ENCODE measurements around the gene POLR1E.
"Not testable (repeated sequence)": the region's sequence is repeated elsewhere in the genome, so short reads cannot be mapped to it uniquely, and the experiment has no call there.

Gene POLR1E

DNA sequence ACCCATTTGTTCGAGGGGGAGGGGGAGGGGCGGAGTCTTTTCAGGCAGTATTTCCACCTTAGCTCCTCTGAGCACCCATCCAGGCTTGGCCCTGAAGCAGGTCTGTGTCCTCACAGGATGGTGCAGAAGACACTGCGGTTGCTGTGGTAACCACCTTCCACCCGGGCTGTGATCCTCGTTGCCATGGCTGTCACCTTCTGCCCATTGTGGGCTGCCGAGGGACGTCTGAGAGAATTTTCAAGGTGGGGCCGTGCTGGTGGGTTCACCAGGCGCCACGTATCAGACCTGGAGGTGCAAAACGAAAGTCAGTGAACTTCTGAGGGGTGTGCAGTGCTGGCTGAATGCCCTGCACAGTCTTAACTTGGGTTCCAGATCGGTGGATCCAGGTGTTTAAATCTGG lies 26.7 kb downstream of the POLR1E start:
- no peak for TF ChIP-seq EZH2phosphoT487 (IDR thresholded peaks at IDR 0.05; ENCODE audit: low read depth)
- TF ChIP-seq, protein P1, sequence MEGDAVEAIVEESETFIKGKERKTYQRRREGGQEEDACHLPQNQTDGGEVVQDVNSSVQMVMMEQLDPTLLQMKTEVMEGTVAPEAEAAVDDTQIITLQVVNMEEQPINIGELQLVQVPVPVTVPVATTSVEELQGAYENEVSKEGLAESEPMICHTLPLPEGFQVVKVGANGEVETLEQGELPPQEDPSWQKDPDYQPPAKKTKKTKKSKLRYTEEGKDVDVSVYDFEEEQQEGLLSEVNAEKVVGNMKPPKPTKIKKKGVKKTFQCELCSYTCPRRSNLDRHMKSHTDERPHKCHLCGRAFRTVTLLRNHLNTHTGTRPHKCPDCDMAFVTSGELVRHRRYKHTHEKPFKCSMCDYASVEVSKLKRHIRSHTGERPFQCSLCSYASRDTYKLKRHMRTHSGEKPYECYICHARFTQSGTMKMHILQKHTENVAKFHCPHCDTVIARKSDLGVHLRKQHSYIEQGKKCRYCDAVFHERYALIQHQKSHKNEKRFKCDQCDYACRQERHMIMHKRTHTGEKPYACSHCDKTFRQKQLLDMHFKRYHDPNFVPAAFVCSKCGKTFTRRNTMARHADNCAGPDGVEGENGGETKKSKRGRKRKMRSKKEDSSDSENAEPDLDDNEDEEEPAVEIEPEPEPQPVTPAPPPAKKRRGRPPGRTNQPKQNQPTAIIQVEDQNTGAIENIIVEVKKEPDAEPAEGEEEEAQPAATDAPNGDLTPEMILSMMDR (IDR thresholded peaks at IDR 0.05; ENCODE audit: low read depth, low read length): no peak
- no peak overlapping the region for H3K4me3 ChIP-seq (ENCODE audit: low read length)
- H3K4me1 ChIP-seq (ENCODE audit: low read length): no peaks in the 10 kb centered on the region
- no peaks in the 10 kb centered on the region for H3K27me3 ChIP-seq (ENCODE audit: low read depth, low read length)
- H3K9ac ChIP-seq (ENCODE audit: low read length): no peak overlapping the region
- no peak overlapping the region for H2AFZ ChIP-seq (ENCODE audit: low read depth, low read length)
- peaks cover 11% of the 10 kb centered on the region for H3K36me3 ChIP-seq (replicated peaks; ENCODE audit: low read depth, low read length)
- H3K79me2 ChIP-seq (ENCODE audit: low read length): no peaks in the 10 kb centered on the region
- no peak overlapping the region for H3K4me2 ChIP-seq (ENCODE audit: low read length)
- no peak overlapping the region for H3K27ac ChIP-seq (ENCODE audit: low read length)
- no peaks in the 10 kb centered on the region for H3K9me3 ChIP-seq (ENCODE audit: insufficient read depth, low read length)
- no peaks in the 10 kb centered on the region for H4K20me1 ChIP-seq (ENCODE audit: insufficient read depth, low read length)

DNA sequence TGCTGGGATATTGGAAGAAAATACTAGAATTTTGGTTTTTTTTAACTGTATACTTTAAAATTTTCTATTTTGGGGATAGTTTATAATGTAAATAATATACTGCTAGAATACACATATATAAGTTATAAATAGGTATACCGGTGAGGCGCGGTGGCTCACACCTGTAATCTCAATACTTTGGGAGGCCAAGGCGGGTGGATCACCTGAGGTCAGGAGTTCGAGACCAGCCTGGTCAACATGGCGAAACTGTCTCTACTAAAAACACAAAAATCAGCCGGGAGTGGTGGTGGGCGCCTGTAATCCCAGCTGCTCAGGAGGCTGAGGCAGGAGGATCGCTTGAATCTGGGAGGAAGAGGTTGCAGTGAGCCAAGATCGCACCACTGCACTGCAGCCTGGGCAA lies 28.7 kb downstream of the POLR1E start:
- H3K9ac ChIP-seq (ENCODE audit: low read length); H3K4me3 ChIP-seq (ENCODE audit: low read length); H3K36me3 ChIP-seq (replicated peaks; ENCODE audit: low read depth, low read length); H3K27ac ChIP-seq (ENCODE audit: low read length); H3K9me3 ChIP-seq (ENCODE audit: insufficient read depth, low read length); H3K79me2 ChIP-seq (ENCODE audit: low read length); H2AFZ ChIP-seq (ENCODE audit: low read depth, low read length); H4K20me1 ChIP-seq (ENCODE audit: insufficient read depth, low read length); H3K27me3 ChIP-seq (ENCODE audit: low read depth, low read length); H3K4me2 ChIP-seq (ENCODE audit: low read length); H3K4me1 ChIP-seq (ENCODE audit: low read length): not testable (repeated sequence)

DNA sequence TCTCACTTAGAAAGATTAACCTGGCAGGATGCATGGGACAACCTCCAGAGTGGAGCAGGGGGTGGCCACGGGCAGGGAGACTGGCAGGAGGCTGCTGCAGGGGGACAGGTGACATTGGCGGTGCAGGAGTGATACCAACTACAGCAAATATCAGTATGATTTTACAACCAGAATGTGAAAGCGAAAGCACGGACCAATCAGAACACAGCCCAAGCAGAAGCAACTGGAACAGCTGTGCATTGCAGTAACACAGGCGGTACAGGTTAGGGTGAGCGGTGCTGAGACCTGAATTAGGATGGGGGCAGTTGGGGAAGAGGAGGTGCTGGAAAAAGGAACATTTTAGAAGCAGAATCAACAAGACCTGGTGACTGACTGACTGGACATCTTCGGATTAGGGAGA lies 29.3 kb downstream of the POLR1E start:
- no peak overlapping the region for H2AFZ ChIP-seq (ENCODE audit: low read depth, low read length)
- H4K20me1 ChIP-seq (ENCODE audit: insufficient read depth, low read length): no peaks in the 10 kb centered on the region
- no peaks in the 10 kb centered on the region for H3K79me2 ChIP-seq (ENCODE audit: low read length)
- no peak overlapping the region for H3K9ac ChIP-seq (ENCODE audit: low read length)
- H3K9me3 ChIP-seq (ENCODE audit: insufficient read depth, low read length): no peaks in the 10 kb centered on the region
- no peaks in the 10 kb centered on the region for H3K36me3 ChIP-seq (replicated peaks; ENCODE audit: low read depth, low read length)
- TF ChIP-seq, protein P1 (IDR thresholded peaks at IDR 0.05; ENCODE audit: low read depth, low read length): no peak
- TF ChIP-seq EZH2phosphoT487 (IDR thresholded peaks at IDR 0.05; ENCODE audit: low read depth): no peak
- no peaks in the 10 kb centered on the region for H3K4me1 ChIP-seq (ENCODE audit: low read length)
- H3K27me3 ChIP-seq (ENCODE audit: low read depth, low read length): no peaks in the 10 kb centered on the region
- no peak overlapping the region for H3K4me3 ChIP-seq (ENCODE audit: low read length)
- H3K4me2 ChIP-seq (ENCODE audit: low read length): no peak overlapping the region
- H3K27ac ChIP-seq (ENCODE audit: low read length): no peak overlapping the region

- Histone ChIP-seq H4K20me1 (ENCODE audit: insufficient read depth, low read length) (no peaks in the 10 kb centered on the region), H3K27me3 (ENCODE audit: low read depth, low read length) (no peaks in the 10 kb centered on the region), H3K4me1 (ENCODE audit: low read length) (no peaks in the 10 kb centered on the region), H3K4me3 (ENCODE audit: low read length) (no peak overlapping the region), H3K9me3 (ENCODE audit: insufficient read depth, low read length) (no peaks in the 10 kb centered on the region), H3K9ac (ENCODE audit: low read length) (no peak overlapping the region), H3K4me2 (ENCODE audit: low read length) (no peak overlapping the region), H3K27ac (ENCODE audit: low read length) (no peak overlapping the region), H3K36me3 (replicated peaks; ENCODE audit: low read depth, low read length) (no peaks in the 10 kb centered on the region), H3K79me2 (ENCODE audit: low read length) (no peaks in the 10 kb centered on the region), H2AFZ (ENCODE audit: low read depth, low read length) (no peak overlapping the region)
- TF ChIP-seq EZH2phosphoT487 (IDR thresholded peaks at IDR 0.05; ENCODE audit: low read depth): no peak
- TF ChIP-seq, protein P1 (IDR thresholded peaks at IDR 0.05; ENCODE audit: low read depth, low read length): no peak
Measured at GRCh38 chr9:37515620-37516258, 30.0 kb downstream of the POLR1E start.

Data from OCI-LY3 (cell line).